OCI-LY7 (cell line): ENCODE data around the gene TMEM164. TPM values are rescaled to one million over a fixed set of nuclear protein-coding genes. Genes with fewer than 3 reads are reported as not detected.

Experiments used
- BruUV-seq: library from RNA; stranded (reverse); fragments of 400-500 nt; replicated peaks from 2 replicates; lab custom pipeline; 2021; lab: Mats Ljungman, UMichigan
- CTCF ChIA-PET: fragments of 300-600 bp; sonication (Branson Sonifier 250); formaldehyde crosslinking; loops from one replicate; lab custom pipeline; 2022; ENCODE audit warnings: antibody characterized with exemption; ENCODE audit not compliant: unreplicated experiment; lab: Charles Lee
- POLR2A ChIA-PET: fragments of 300-600 bp; sonication (Branson Sonifier 250); formaldehyde crosslinking; loops from one replicate; lab custom pipeline; 2022; ENCODE audit warnings: antibody characterized with exemption; lab: Charles Lee
- DNase-seq: peaks from one replicate; pipeline ENCODE4 v3.0.0-alpha.2; 2015; ENCODE audit warnings: low spot score
- H2AFZ ChIP-seq: fragments of 200-600 bp; sonication (generic), shearing (Covaris generic); 2 replicates; pipeline ENCODE4 v1.6.1; 2014; ENCODE audit warnings: mild to moderate bottlenecking, antibody characterized with exemption, low read length, moderate library complexity
- H3K27ac ChIP-seq: fragments of 200-600 bp; sonication (generic); 2 replicates; pipeline ENCODE4 v1.5.1; 2014; ENCODE audit warnings: mixed run types, low read depth, mild to moderate bottlenecking, moderate library complexity, low read length, inconsistent platforms; ENCODE audit not compliant: poor library complexity, severe bottlenecking
- H3K36me3 ChIP-seq: fragments of 200-600 bp; sonication (generic); 2 replicates; pipeline ENCODE4 v1.6.1; 2014; ENCODE audit warnings: mild to moderate bottlenecking, antibody characterized with exemption, low read length, moderate library complexity, mixed read lengths; ENCODE audit not compliant: insufficient read depth
- H3K4me1 ChIP-seq: fragments of 200-600 bp; sonication (generic); 2 replicates; pipeline ENCODE4 v1.5.1; 2014; ENCODE audit warnings: mild to moderate bottlenecking, low read length; ENCODE audit not compliant: insufficient read depth, poor library complexity, severe bottlenecking
- H3K4me2 ChIP-seq: fragments of 200-600 bp; sonication (generic); 2 replicates; pipeline ENCODE4 v1.6.1; 2014; ENCODE audit warnings: mild to moderate bottlenecking, low read length
- H3K4me3 ChIP-seq: fragments of 200-600 bp; sonication (generic); 2 replicates; pipeline ENCODE4 v1.5.1; 2014; ENCODE audit warnings: mild to moderate bottlenecking, low read depth, low read length; ENCODE audit not compliant: poor library complexity, severe bottlenecking
- H3K79me2 ChIP-seq: fragments of 200-600 bp; sonication (generic); 2 replicates; pipeline ENCODE4 v1.6.1; 2016; ENCODE audit warnings: low read depth, mild to moderate bottlenecking, low read length, moderate library complexity, mixed read lengths; ENCODE audit not compliant: insufficient read depth
- H3K9me2 ChIP-seq: fragments of 200-600 bp; sonication (generic); 2 replicates; pipeline ENCODE4 v1.6.1; 2016; ENCODE audit warnings: mild to moderate bottlenecking, low read length, mixed read lengths; ENCODE audit not compliant: insufficient read depth
- H3K9me3 ChIP-seq: fragments of 200-600 bp; sonication (generic); 2 replicates; pipeline ENCODE4 v1.6.1; 2014; ENCODE audit warnings: mild to moderate bottlenecking, mixed run types, low read length, mixed read lengths
- H4K20me1 ChIP-seq: fragments of 200-600 bp; sonication (generic); 2 replicates; pipeline ENCODE4 v1.6.1; 2014; ENCODE audit warnings: mild to moderate bottlenecking, antibody characterized with exemption, low read length, moderate library complexity, mixed read lengths; ENCODE audit not compliant: insufficient read depth
- EZH2phosphoT487 ChIP-seq: fragments of 200-600 bp; sonication (generic); IDR thresholded peaks from 2 replicates; pipeline ENCODE4 v1.6.1; 2018; ENCODE audit warnings: low read depth, borderline replicate concordance, mild to moderate bottlenecking, mixed run types, antibody characterized with exemption, low read length, moderate library complexity, mixed read lengths
- intact Hi-C: fragments of 100-400 bp; cut with micrococcal nuclease; formaldehyde crosslinking; loops from one replicate; pipeline ENCODE4 v1.10.0; 2022; ENCODE audit not compliant: unreplicated experiment
- total RNA-seq, 2 experiments: library from RNA; depleted of rRNA in 1 of 2; stranded (reverse); fragments of >200 nt in 1 of 2; shearing (Covaris generic) in 1 of 2; gene quantifications; 2 replicates each; pipeline ENCODE4 v1.2.3, GENCODE V29; 2014 to 2022
- TF ChIP-seq, protein P1 (sequence below): fragments of 200-600 bp; sonication (generic); conservative IDR thresholded peaks from 2 replicates; pipeline ENCODE4 v1.5.1; 2014; ENCODE audit warnings: mild to moderate bottlenecking, antibody characterized with exemption, low read length, moderate library complexity, mixed read lengths

The TMEM164 gene
- total RNA-seq, 2 experiments from 2014 or later = 7.2 to 11.1 TPM

DNA sequence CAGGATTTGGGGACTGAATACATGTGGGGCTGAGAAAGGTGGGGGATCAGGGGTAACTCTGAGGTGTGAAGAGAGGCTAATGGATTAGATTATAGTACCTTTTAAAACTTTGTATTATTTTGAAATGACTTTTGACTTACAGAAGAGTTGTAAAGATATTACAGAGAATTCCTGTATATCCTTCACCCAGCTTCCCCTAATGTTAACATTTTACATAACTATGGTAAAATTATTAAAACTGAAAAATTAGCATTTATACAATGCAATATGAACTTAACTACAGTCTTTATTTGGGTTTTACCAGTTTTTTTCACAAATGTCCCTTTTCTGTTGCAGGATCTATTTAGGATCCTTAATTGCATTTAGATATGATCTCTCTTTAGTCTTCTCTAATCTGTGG, 57.4 kb downstream of the TMEM164 start:
- no peaks in the 10 kb centered on the region for H3K4me1 ChIP-seq
- H2AFZ ChIP-seq = no peak overlapping the region
- ChIA-PET CTCF (no interaction called here), POLR2A (no interaction called here)
- H3K4me2 ChIP-seq = no peak overlapping the region
- H3K27ac ChIP-seq = no peak overlapping the region
- no peaks in the 10 kb centered on the region for H3K36me3 ChIP-seq
- no TSS peak for BruUV-seq
- TF ChIP-seq, protein P1, sequence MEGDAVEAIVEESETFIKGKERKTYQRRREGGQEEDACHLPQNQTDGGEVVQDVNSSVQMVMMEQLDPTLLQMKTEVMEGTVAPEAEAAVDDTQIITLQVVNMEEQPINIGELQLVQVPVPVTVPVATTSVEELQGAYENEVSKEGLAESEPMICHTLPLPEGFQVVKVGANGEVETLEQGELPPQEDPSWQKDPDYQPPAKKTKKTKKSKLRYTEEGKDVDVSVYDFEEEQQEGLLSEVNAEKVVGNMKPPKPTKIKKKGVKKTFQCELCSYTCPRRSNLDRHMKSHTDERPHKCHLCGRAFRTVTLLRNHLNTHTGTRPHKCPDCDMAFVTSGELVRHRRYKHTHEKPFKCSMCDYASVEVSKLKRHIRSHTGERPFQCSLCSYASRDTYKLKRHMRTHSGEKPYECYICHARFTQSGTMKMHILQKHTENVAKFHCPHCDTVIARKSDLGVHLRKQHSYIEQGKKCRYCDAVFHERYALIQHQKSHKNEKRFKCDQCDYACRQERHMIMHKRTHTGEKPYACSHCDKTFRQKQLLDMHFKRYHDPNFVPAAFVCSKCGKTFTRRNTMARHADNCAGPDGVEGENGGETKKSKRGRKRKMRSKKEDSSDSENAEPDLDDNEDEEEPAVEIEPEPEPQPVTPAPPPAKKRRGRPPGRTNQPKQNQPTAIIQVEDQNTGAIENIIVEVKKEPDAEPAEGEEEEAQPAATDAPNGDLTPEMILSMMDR = no peak
- no peak for TF ChIP-seq EZH2phosphoT487
- no peak overlapping the region for H3K4me3 ChIP-seq
- DNase-seq = no peak
- H4K20me1 ChIP-seq = no peaks in the 10 kb centered on the region
- H3K9me3 ChIP-seq = no peaks in the 10 kb centered on the region
- no peaks in the 10 kb centered on the region for H3K9me2 ChIP-seq
- H3K79me2 ChIP-seq = no peaks in the 10 kb centered on the region
- intact Hi-C loops = no loop called here

DNA sequence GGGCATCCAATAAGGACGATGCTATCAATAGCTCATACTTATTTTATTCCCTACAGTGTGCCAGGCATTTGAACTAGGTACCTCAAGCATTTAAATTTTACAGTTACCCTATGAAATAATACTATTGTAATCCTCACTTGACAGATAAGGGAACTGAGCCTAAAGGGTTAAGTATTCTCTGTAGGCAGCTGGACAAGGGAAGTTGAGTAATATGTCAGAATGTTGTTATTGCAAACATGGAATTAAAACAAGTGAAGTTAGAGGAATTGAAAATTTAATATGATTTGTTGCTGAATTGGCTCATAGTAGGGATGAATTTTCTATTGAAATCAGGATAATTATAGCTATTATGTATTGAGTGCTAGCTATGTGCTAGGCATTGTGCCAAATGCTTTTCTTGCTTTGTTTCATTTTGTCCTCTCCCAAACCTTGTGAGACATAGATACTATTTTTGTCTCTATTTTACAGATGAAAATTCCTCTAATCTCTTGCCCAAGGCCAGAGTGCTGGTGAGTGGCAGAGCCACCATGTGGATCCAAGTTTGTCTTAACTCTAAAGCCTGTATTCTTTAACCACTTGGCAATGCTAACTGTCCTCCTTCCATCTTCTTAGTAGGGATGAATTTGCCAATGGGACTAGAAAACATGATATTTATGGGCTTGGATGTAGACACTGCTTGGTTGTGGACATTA, 58.1 kb downstream of the TMEM164 start:
- TF ChIP-seq, protein P1 = no peak
- no peak for TF ChIP-seq EZH2phosphoT487
- DNase-seq = no peak
- Histone ChIP-seq H3K4me2 (no peak overlapping the region), H3K9me3 (no peaks in the 10 kb centered on the region), H3K36me3 (no peaks in the 10 kb centered on the region), H3K79me2 (no peaks in the 10 kb centered on the region), H2AFZ (no peak overlapping the region), H4K20me1 (no peaks in the 10 kb centered on the region), H3K27ac (no peak overlapping the region), H3K4me1 (no peaks in the 10 kb centered on the region), H3K4me3 (no peak overlapping the region), H3K9me2 (no peaks in the 10 kb centered on the region)
- intact Hi-C loops = no loop called here
- ChIA-PET POLR2A (interaction anchor here (0.7 to 0.8 kb wide), 2 partner anchors 28 to 30 kb away, joined by 3 to 4 read pairs; no protein-coding TSS in a partner anchor), CTCF (no interaction called here)
- BruUV-seq = no TSS peak

DNA sequence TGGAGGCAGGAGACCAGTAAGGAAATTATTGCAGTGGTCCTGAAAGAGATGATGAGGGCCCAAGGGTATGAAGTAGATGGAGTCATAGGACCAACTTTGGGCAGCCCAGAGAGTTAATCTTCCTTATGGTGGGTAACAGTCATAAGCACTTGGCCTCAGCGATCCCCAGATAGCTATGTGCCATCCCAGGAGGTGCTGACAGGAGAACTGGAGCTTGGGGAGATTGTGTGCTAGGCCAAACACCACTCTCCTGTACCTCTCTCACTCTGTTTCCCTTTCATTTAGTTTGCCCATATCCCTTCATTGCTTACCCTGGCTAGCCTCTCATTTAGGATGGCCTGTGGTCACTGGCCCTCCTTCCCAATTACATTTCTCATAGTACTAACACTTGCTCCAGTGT, 60.0 kb downstream of the TMEM164 start:
- no peak overlapping the region for H3K4me2 ChIP-seq
- ChIA-PET CTCF (no interaction called here), POLR2A (interaction anchor here (1.4 kb wide), 1 partner anchor 11 kb away, joined by 5 read pairs; no protein-coding TSS in a partner anchor)
- DNase-seq = no peak
- no peaks in the 10 kb centered on the region for H3K9me2 ChIP-seq
- no peak overlapping the region for H3K4me3 ChIP-seq
- H3K36me3 ChIP-seq = no peaks in the 10 kb centered on the region
- intact Hi-C loops = no loop called here
- no peak overlapping the region for H2AFZ ChIP-seq
- BruUV-seq = no TSS peak
- H3K4me1 ChIP-seq = no peaks in the 10 kb centered on the region
- H3K79me2 ChIP-seq = no peaks in the 10 kb centered on the region
- TF ChIP-seq EZH2phosphoT487 = no peak
- TF ChIP-seq, protein P1 = no peak
- no peaks in the 10 kb centered on the region for H4K20me1 ChIP-seq
- no peaks in the 10 kb centered on the region for H3K9me3 ChIP-seq
- no peak overlapping the region for H3K27ac ChIP-seq
